ENCODE data around the gene RHOV.

Gene RHOV

GRCh38 chr15:40843885-40844695 is 29.9 kb downstream of the RHOV start, which contains the start of gene SPINT1:
TSS of gene SPINT1 (plus strand) at chr15:40844048. CDS start at chr15:40844555, 507 bp downstream.
- DNase-seq: peak; percentile 28

GRCh38 chr15:40843261-40843884 is 30.7 kb downstream of the RHOV start:
- DNase-seq: no peak

GRCh38 chr15:40841741-40842140 is 32.3 kb downstream of the RHOV start:
- DNase-seq: no peak

- no peak for DNase-seq
These were observed 35.3 kb downstream of the RHOV start for GRCh38 chr15:40838756-40839155.

GRCh38 chr15:40836020-40836419 is 38.0 kb downstream of the RHOV start:
- DNase-seq: no peak

DNA sequence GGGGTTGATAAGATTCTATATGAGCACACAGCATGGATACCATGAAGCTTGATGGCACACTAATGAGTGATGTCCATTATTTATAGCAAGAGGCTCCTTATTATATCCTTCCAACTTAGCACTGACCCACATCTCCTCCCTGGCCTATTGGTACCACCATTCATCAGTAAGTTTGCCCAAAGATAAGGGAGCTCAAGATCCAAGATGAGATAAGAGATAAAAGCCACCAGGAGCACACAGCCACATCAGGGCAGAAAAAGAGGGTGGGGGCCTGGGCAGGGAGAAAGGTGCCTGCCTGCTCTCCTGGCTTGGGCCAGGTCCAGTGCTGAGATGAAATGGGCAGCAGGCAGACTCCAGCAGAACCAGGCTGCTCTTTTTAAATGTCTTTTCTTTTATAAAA is 41.1 kb downstream of the RHOV start:
- no peak for DNase-seq

- no peak for DNase-seq
These were observed 42.2 kb downstream of the RHOV start for GRCh38 chr15:40831861-40832260.

GRCh38 chr15:40830884-40831283 is 43.1 kb downstream of the RHOV start:
- DNase-seq: no peak

GRCh38 chr15:40829115-40829514 is 44.9 kb downstream of the RHOV start:
- no peak for DNase-seq

GRCh38 chr15:40828447-40829036 is 45.5 kb downstream of the RHOV start, which contains the start of gene PPP1R14D:
TSS of gene PPP1R14D (minus strand) at chr15:40828708. CDS start at chr15:40828641, 67 bp downstream.
- no peak for DNase-seq

DNA sequence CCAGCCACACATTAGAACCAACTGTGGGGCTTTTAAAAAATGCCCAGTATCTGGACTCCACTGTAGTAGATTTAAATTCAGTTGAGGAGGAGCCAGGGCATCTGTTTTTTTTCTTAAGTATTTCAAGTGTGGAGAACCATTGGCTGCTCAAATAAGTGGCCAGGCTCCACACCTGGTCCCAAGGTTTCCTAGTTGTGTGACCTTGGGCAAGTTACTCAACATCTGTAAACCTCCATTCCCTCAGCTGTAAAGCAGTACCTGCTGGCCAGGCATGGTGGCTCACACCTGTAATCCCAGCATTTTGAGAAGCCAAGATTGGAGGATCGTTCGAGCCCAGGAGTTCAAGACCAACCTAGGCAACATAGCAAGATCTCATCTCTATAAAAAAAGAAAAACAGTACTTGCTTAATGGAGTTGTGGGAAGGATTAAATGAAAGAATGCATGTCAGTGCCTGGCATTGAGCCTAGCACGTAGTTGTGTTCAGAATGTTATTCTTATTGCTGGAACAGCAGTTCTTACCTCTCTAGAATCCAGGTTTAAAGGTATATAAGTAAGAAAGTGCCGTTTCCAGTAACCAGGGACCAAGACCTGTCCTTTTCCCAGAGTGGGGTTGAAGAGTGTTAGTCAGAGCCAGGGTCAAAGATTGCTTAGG is 47.5 kb downstream of the RHOV start:
- DNase-seq: no peak

GRCh38 chr15:40825661-40826422 is 48.2 kb downstream of the RHOV start:
- DNase-seq: no peak

- no peak for DNase-seq
These were observed 50.3 kb downstream of the RHOV start for GRCh38 chr15:40823572-40824343.

Data from CD4-positive, alpha-beta T cell treated with Interleukin-21 for 1 hour (primary cell).